Measurements from ENCODE around the gene BBS9. TPM values are rescaled to one million over a fixed set of nuclear protein-coding genes. Genes with fewer than 3 reads are reported as not detected.

The BBS9 gene
- total and polyA plus RNA-seq, 2 donors (not counting 3 experiments of a cell fraction or from before 2014, with no cell fraction given): 5.7 to 17.4 TPM

DNA sequence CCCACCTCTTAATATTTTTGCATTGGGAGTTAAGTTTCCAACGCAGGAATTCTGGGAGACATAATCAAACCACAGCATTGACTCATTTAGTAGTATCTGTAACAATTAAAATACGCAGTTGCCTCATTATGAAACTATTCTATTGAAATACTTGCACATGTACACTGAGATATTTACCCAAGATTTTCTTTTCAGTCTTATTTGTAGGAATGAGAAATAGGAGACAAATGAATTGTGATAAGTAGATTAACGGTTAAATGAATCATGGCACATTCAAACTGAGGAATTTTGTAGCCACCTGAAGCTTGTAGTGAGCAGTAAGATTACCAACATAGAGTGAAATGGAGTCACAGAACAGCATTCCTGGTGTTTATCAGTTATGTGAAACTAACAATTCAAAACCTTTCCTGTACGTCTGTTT, 38.2 kb upstream of the BBS9 start:
- BruUV-seq (replicated peaks): no TSS peak
- Histone ChIP-seq H3K27ac (ENCODE audit: insufficient read depth, low read depth, low read length) (no peak overlapping the region), H3K9me1 (replicated peaks; ENCODE audit: control insufficient read depth, extremely low read depth, insufficient read depth, low read length) (no peaks in the 10 kb centered on the region), H3K4me1 (ENCODE audit: control insufficient read depth, extremely low read depth, insufficient read depth, low read length) (no peaks in the 10 kb centered on the region), H4K20me1 (replicated peaks; ENCODE audit: control insufficient read depth, extremely low read depth, insufficient read depth, low read length) (no peaks in the 10 kb centered on the region), H3K9ac (replicated peaks; ENCODE audit: extremely low read depth, insufficient read depth, low read length) (no peak overlapping the region), H3K9me3 (replicated peaks; ENCODE audit: control insufficient read depth, insufficient read depth, low read length) (no peaks in the 10 kb centered on the region), H3K79me2 (ENCODE audit: control insufficient read depth, insufficient read depth, low read length) (no peaks in the 10 kb centered on the region), H3K4me2 (ENCODE audit: insufficient read depth, low read length) (no peak overlapping the region), H3K4me3 (replicated peaks in 1 of 3; ENCODE audit: insufficient read depth in 1 of 3, low read depth in 1 of 3, low read length in 3 of 3) (no peak overlapping the region), H3K36me3 (ENCODE audit: control insufficient read depth in 2 of 2, extremely low read depth in 1 of 2, insufficient read depth in 2 of 2, low read length in 2 of 2) (peaks cover 1 to 5% of the 10 kb centered on the region in 2 experiments), H3K27me3 (ENCODE audit: control insufficient read depth in 2 of 2, insufficient read depth in 2 of 2, low read length in 2 of 2) (no peaks in the 10 kb centered on the region), H2AFZ (ENCODE audit: low read depth, low read length) (no peak overlapping the region)
- TF ChIP-seq EZH2 (IDR thresholded peaks at IDR 0.05; ENCODE audit: borderline replicate concordance, low read depth, low read length, severe bottlenecking) (no peak), MAX (IDR thresholded peaks at IDR 0.05; ENCODE audit: insufficient read depth, insufficient read length) (no peak), FOS (IDR thresholded peaks at IDR 0.05; ENCODE audit: borderline replicate concordance, insufficient read depth, low read length) (no peak)
- dilution Hi-C loops (cut with MboI; ENCODE audit: extremely low pct_ligation_motif_present, low sequenced_read_pairs) (no loop called here), intact Hi-C loops (cut with micrococcal nuclease) (no loop called here)
- POLR2A ChIA-PET: no interaction called here
- DNase-seq (ENCODE audit: low read depth, low spot score): no peak
- CTCF ChIA-PET: interaction anchor here (1.1 to 1.7 kb wide), 5 partner anchors 11 to 329 kb away, joined by 3 to 4 read pairs (median 4); partner anchors contain the start of gene NT5C3A
- FAIRE-seq: no peak

- no peaks in the 10 kb centered on the region for H3K79me2 ChIP-seq (ENCODE audit: control insufficient read depth, insufficient read depth, low read length)
- no peak overlapping the region for H3K4me2 ChIP-seq (ENCODE audit: insufficient read depth, low read length)
- FAIRE-seq (no peak), DNase-seq (ENCODE audit: low read depth, low spot score) (no peak)
- no peak overlapping the region for H2AFZ ChIP-seq (ENCODE audit: low read depth, low read length)
- dilution Hi-C loops (cut with MboI; ENCODE audit: extremely low pct_ligation_motif_present, low sequenced_read_pairs) (no loop called here), intact Hi-C loops (cut with micrococcal nuclease) (no loop called here)
- TF ChIP-seq, protein P1, sequence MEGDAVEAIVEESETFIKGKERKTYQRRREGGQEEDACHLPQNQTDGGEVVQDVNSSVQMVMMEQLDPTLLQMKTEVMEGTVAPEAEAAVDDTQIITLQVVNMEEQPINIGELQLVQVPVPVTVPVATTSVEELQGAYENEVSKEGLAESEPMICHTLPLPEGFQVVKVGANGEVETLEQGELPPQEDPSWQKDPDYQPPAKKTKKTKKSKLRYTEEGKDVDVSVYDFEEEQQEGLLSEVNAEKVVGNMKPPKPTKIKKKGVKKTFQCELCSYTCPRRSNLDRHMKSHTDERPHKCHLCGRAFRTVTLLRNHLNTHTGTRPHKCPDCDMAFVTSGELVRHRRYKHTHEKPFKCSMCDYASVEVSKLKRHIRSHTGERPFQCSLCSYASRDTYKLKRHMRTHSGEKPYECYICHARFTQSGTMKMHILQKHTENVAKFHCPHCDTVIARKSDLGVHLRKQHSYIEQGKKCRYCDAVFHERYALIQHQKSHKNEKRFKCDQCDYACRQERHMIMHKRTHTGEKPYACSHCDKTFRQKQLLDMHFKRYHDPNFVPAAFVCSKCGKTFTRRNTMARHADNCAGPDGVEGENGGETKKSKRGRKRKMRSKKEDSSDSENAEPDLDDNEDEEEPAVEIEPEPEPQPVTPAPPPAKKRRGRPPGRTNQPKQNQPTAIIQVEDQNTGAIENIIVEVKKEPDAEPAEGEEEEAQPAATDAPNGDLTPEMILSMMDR (IDR thresholded peaks at IDR 0.05; ENCODE audit: extremely low read depth in 1 of 2, insufficient read depth in 1 of 2, low read depth in 1 of 2, low read length in 2 of 2): no peak
- TF ChIP-seq JUN (IDR thresholded peaks at IDR 0.05; ENCODE audit: borderline replicate concordance, insufficient read depth, insufficient read length, low read depth) (no peak), MAX (IDR thresholded peaks at IDR 0.05; ENCODE audit: insufficient read depth, insufficient read length) (no peak), FOS (IDR thresholded peaks at IDR 0.05; ENCODE audit: borderline replicate concordance, insufficient read depth, low read length) (no peak), GATA2 (IDR thresholded peaks at IDR 0.05; ENCODE audit: insufficient read depth, insufficient read length, low read depth, low read length) (no peak), EZH2 (IDR thresholded peaks at IDR 0.05; ENCODE audit: borderline replicate concordance, low read depth, low read length, severe bottlenecking) (no peak), POLR2A (IDR thresholded peaks at IDR 0.05; ENCODE audit: low read depth, low read length) (no peak), POLR2AphosphoS5 (IDR thresholded peaks at IDR 0.05; ENCODE audit: insufficient read depth, low read depth, low read length) (no peak), MYC (IDR thresholded peaks at IDR 0.05; ENCODE audit: low read depth, low read length) (no peak)
- CTCF ChIA-PET: interaction anchor here (1.0 to 1.7 kb wide), 6 partner anchors 10 to 330 kb away, joined by 3 to 4 read pairs (median 4); partner anchors contain the start of gene NT5C3A
- no peaks in the 10 kb centered on the region for H3K9me1 ChIP-seq (replicated peaks; ENCODE audit: control insufficient read depth, extremely low read depth, insufficient read depth, low read length)
- no TSS peak for BruUV-seq (replicated peaks)
- POLR2A ChIA-PET: interaction anchor here (0.7 kb wide), 1 partner anchor 29 kb away, joined by 3 read pairs; the partner anchor contains the start of gene NT5C3A
- no peaks in the 10 kb centered on the region for H3K9me3 ChIP-seq (replicated peaks; ENCODE audit: control insufficient read depth, insufficient read depth, low read length)
- H3K36me3 ChIP-seq (ENCODE audit: control insufficient read depth in 2 of 2, extremely low read depth in 1 of 2, insufficient read depth in 2 of 2, low read length in 2 of 2): peaks cover 2 to 7% of the 10 kb centered on the region in 2 experiments
- H3K4me3 ChIP-seq (replicated peaks in 1 of 3; ENCODE audit: insufficient read depth in 1 of 3, low read depth in 1 of 3, low read length in 3 of 3): no peak overlapping the region
- H4K20me1 ChIP-seq (replicated peaks; ENCODE audit: control insufficient read depth, extremely low read depth, insufficient read depth, low read length): no peaks in the 10 kb centered on the region
- H3K4me1 ChIP-seq (ENCODE audit: control insufficient read depth, extremely low read depth, insufficient read depth, low read length): no peaks in the 10 kb centered on the region
- H3K27ac ChIP-seq (ENCODE audit: insufficient read depth, low read depth, low read length): no peak overlapping the region
- no peaks in the 10 kb centered on the region for H3K27me3 ChIP-seq (ENCODE audit: control insufficient read depth in 2 of 2, insufficient read depth in 2 of 2, low read length in 2 of 2)
- H3K9ac ChIP-seq (replicated peaks; ENCODE audit: extremely low read depth, insufficient read depth, low read length): no peak overlapping the region
Observed at GRCh38 chr7:33091641-33092191, 37.6 kb upstream of the BBS9 start.

Data from endothelial cell of umbilical vein (primary cell).